Measurements from ENCODE around the gene CLDN2. TPM values are rescaled to one million over a fixed set of nuclear protein-coding genes. Genes with fewer than 3 reads are reported as not detected.
"Not testable (repeated sequence)": the region's sequence is repeated elsewhere in the genome, so short reads cannot be mapped to it uniquely, and the experiment has no call there.

Gene CLDN2
- polyA plus RNA-seq, 1 donor: 0.48 TPM

DNA sequence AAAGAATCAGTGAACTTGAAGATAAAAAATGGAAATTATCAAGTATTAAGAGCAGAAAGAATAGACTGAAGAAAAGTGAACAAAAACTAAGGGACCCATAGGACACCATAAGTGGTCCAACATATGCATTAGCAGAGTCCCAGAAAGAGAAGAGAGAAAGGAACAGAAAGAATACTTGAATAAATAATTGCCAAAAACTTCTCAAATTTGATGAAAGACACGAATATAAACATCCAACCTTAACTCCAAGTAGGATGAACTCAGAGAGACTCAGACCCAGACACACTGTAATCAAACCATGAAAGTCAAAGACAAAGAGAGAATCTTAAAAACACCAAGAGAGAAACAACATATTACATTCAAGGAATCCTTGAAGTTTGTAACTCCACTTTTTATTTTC, 44.1 kb downstream of the CLDN2 start:
- no peak for DNase-seq

DNA sequence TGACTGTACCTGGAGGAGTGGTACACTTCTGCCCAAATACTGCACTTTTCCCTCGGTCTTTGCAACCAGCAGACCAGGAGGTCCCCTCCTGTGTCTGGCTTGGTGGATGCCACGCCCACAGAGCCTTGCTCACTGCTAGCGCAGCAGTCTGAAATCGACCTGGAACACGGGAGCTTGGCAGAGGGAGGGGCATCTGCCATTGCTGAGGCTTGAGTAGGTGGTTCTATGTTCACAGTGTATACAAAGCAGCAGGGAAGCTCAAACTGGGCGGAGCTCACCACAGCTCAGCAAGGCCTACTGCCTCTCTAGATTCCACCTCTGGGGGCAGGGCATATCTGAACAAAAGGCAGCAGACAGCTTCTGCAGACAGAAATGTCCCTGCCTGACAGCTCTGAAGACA, 46.3 kb downstream of the CLDN2 start:
- DNase-seq: not testable (repeated sequence)

DNA sequence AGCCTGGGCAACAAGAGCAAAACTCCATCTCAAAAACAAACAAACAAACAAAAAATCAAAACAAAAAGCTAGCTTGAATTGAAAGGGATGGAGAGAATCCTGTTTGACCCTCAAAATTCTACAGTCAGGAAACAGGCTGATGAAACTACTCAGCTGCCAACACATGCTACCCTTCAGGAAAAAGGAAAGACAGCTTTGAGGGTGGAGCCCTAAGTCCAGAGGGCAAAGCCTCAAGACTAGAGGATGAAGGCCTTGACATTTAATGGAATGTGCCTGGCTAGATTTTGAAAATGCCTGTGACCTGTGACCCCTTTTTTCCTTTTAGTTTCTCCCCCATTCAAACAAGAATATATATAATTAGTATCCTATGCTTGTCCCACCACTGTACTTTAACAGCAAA, 52.7 kb downstream of the CLDN2 start:
- DNase-seq: no peak

DNA sequence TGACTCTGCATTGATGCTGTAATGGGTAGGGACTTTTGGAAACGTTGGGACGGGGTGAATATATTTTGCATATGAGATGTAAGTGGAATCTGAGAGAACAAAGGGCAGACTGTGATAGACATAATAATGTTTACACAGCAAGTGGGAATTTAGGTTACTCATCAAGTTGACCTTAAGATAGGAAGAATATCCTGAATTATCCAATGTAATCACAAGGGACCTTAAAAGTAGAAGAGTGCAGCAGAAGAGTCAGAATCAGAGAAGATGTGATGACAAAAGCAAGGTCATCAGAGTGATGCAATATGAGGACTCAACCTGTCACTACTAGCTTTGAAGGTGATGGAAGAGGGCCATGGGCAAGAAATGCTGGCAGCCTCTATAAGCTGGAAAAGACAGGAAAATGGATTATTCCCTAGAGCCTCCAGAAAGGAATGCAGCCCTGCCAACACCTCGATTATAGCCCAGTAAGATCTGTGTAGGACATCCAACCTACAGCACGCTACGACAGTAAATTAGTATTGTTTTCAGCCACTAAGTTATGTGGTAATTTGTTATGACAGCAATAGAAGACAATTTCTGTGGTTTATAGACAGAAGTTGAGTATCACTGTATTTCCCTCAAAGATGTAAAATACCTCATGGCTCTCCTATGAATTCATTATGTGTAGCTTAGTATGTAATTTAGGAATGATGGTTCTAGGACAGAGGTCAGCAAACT, 53.4 kb downstream of the CLDN2 start:
- DNase-seq: no peak

DNA sequence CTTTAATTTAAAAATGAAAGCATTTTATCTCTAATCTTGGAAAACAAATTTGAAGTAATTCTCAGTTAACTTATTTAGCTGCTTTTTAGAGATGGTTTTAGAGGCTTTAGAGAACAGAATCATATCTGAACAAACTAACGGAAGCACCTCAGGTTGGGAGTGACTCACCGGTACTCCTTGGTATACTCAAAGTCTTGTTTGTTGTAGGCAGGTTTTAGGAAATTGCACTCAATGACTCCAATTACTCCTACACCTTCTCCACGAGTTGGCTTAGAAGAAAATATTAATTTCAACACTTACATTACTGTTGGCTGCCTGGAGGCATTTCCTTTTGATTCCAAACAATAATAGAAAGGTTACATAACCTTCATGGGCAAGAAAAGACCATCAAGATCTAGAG, 56.2 kb downstream of the CLDN2 start:
- DNase-seq: no peak

Other genes starting within 250 kb of the CLDN2 start
- not detected for gene RNF128, start 193.7 kb upstream of the CLDN2 start, polyA plus RNA-seq (ENCODE audit: insufficient read length)
- gene TBC1D8B, start 117.7 kb upstream of the CLDN2 start, polyA plus RNA-seq (ENCODE audit: insufficient read length): 3.5 TPM
- not detected for gene RIPPLY1, start 17.1 kb upstream of the CLDN2 start, polyA plus RNA-seq (ENCODE audit: insufficient read length)
- gene MORC4, start 79.8 kb downstream of the CLDN2 start, polyA plus RNA-seq (ENCODE audit: insufficient read length): 35.6 TPM
- 8.9 TPM for gene RBM41, start 198.4 kb downstream of the CLDN2 start, polyA plus RNA-seq (ENCODE audit: insufficient read length)

All from hindlimb muscle (tissue), 1 donor.